Erythroblast (primary cell): ENCODE data around the gene KRTAP12-3.
"Not testable (repeated sequence)": the region's sequence is repeated elsewhere in the genome, so short reads cannot be mapped to it uniquely, and the experiment has no call there.

Experiments
- DNase-seq, 2 experiments: peaks; one replicate each; lab custom pipeline; 2025; lab: John Stamatoyannopoulos, UW
- GATA1 ChIP-seq: IDR thresholded peaks from 2 replicates; pipeline ENCODE4 v1.6.1; 2011; ENCODE audit warnings: low read depth, mild to moderate bottlenecking, control low read depth, low read length, moderate library complexity
- POLR2A ChIP-seq: IDR thresholded peaks from 2 replicates; pipeline ENCODE4 v1.6.1; 2011; ENCODE audit warnings: mild to moderate bottlenecking, low read length

Gene KRTAP12-3

GRCh38 chr21:44694776-44695175 lies 37.0 kb downstream of the KRTAP12-3 start:
- no peak for DNase-seq
- no peak for TF ChIP-seq POLR2A
- no peak for TF ChIP-seq GATA1

- DNase-seq = no peak
- no peak for TF ChIP-seq GATA1
- TF ChIP-seq POLR2A = no peak
These were observed 37.5 kb downstream of the KRTAP12-3 start for GRCh38 chr21:44695184-44695583.

- TF ChIP-seq GATA1 (no peak), POLR2A (no peak)
- no peak for DNase-seq
These were observed 37.9 kb downstream of the KRTAP12-3 start for GRCh38 chr21:44695641-44696040.

- TF ChIP-seq GATA1 = no peak
- TF ChIP-seq POLR2A = no peak
- no peak for DNase-seq
These were observed 38.8 kb downstream of the KRTAP12-3 start for GRCh38 chr21:44696572-44696971.

GRCh38 chr21:44697172-44697810 lies 39.6 kb downstream of the KRTAP12-3 start, which contains the start of gene KRTAP10-12:
Gene KRTAP10-12 (plus strand): TSS chr21:44697172. CDS start chr21:44697202, 30 bp downstream.
- not testable (repeated sequence) for DNase-seq

- TF ChIP-seq POLR2A (no peak), GATA1 (no peak)
- no peak for DNase-seq
These were observed 40.3 kb downstream of the KRTAP12-3 start for GRCh38 chr21:44697811-44698734.

- TF ChIP-seq GATA1 = no peak
- TF ChIP-seq POLR2A = no peak
- DNase-seq = no peak
These were observed 41.8 kb downstream of the KRTAP12-3 start for GRCh38 chr21:44699502-44700001.

- no peak for DNase-seq
- TF ChIP-seq POLR2A (no peak), GATA1 (no peak)
These were observed 42.6 kb downstream of the KRTAP12-3 start for GRCh38 chr21:44700101-44701022.

GRCh38 chr21:44701023-44701400 lies 43.3 kb downstream of the KRTAP12-3 start:
- DNase-seq = no peak
- no peak for TF ChIP-seq POLR2A
- no peak for TF ChIP-seq GATA1

GRCh38 chr21:44701541-44701940 lies 43.8 kb downstream of the KRTAP12-3 start:
- DNase-seq = no peak

GRCh38 chr21:44702111-44702972 lies 44.6 kb downstream of the KRTAP12-3 start:
- no peak for TF ChIP-seq GATA1
- TF ChIP-seq POLR2A = no peak
- DNase-seq = no peak

More at GRCh38 chr21:44701541-44701940, 43.8 kb downstream of the KRTAP12-3 start:
- TF ChIP-seq GATA1 (no peak), POLR2A (no peak)

GRCh38 chr21:44702973-44703730 lies 45.4 kb downstream of the KRTAP12-3 start:
- no peak for DNase-seq
- TF ChIP-seq POLR2A = no peak
- TF ChIP-seq GATA1 = no peak
